K562 (cell line): Measurements from ENCODE around the gene TSPAN12. TPM values are rescaled to one million over a fixed set of nuclear protein-coding genes. Genes with fewer than 3 reads are reported as not detected.

Experiments
- BHLHE40 ChIP-seq: IDR thresholded peaks from 2 replicates; pipeline ENCODE4 v1.6.1; 2011; ENCODE audit warnings: low read length, improper control_type of control experiment
- MECOM ChIP-seq: fragments of 250-450 bp; sonication (Bioruptor Pico); IDR thresholded peaks from 2 replicates; pipeline ENCODE4 v1.8.0; 2022; ENCODE audit warnings: inconsistent platforms
- NR4A1 ChIP-seq, 2 experiments: fragments of 250-450 bp in 1 of 2; fragments of 450-650 bp in 1 of 2; sonication (Bioruptor Pico) in 1 of 2; IDR thresholded peaks; 2 replicates each; pipeline versions ENCODE4 v1.4.0 to v1.6.1; 2016 to 2020; ENCODE audit warnings: mild to moderate bottlenecking in 2 of 2, missing compliant biosample characterization in 1 of 2, missing genetic modification characterization in 1 of 2, moderate library complexity in 1 of 2
- ZBED1 ChIP-seq: IDR thresholded peaks from 2 replicates; pipeline ENCODE4 v1.6.1; 2014
- ZNF324 ChIP-seq: fragments of 250-450 bp; sonication (Bioruptor Pico); IDR thresholded peaks from 2 replicates; pipeline ENCODE4 v1.4.0; 2020; ENCODE audit warnings: mild to moderate bottlenecking
- ZNF586 ChIP-seq: fragments of 450-650 bp; formaldehyde crosslinking; conservative IDR thresholded peaks from 2 replicates; pipeline ENCODE4 v1.4.0; 2020; ENCODE audit warnings: mild to moderate bottlenecking, moderate library complexity
- ZNF780A ChIP-seq: fragments of 250-450 bp; sonication (Bioruptor Pico); IDR thresholded peaks from 2 replicates; pipeline ENCODE4 v1.5.0; 2021; ENCODE audit warnings: mild to moderate bottlenecking
- polyA plus RNA-seq, 8 experiments: library from polyadenylated mRNA; depleted of rRNA in 4 of 8; stranded (reverse) in 5 of 8; unstranded in 3 of 8; fragments of >200 nt; fragmentation: Nextera tagmentation in 2 of 8; fragmentation: Illumina TruSeq in 1 of 8; extraction: Ambion mirVana in 2 of 8; extraction: Trizol in 1 of 8; gene quantifications; 2 replicates each; pipeline versions ENCODE4 v1.2.1 to v1.2.3, GENCODE V29; 2011 to 2014; ENCODE audit warnings: inconsistent platforms in 1 of 8, missing spikeins in 1 of 8
- total RNA-seq, 7 experiments: library from RNA; depleted of rRNA in 6 of 7; stranded (reverse); fragments of >200 nt in 6 of 7; fragmentation: Illumina TruSeq in 2 of 7; extraction: Trizol in 2 of 7; gene quantifications; 2 replicates each; pipeline versions ENCODE4 v1.2.1 to v1.2.3, GENCODE V29; 2011 to 2021; ENCODE audit warnings: low replicate concordance in 1 of 7
- TF ChIP-seq, protein P1 (sequence below), 2 experiments: fragments of 450-650 bp; formaldehyde crosslinking in 1 of 2; IDR thresholded peaks; 2 replicates each; pipeline versions ENCODE4 v1.4.0 to v1.6.1; 2014 to 2020; ENCODE audit warnings: mild to moderate bottlenecking in 2 of 2, borderline replicate concordance in 1 of 2, low read depth in 1 of 2
- TF ChIP-seq, protein P2 (sequence below): fragments of 450-650 bp; IDR thresholded peaks from 2 replicates; pipeline ENCODE4 v1.6.1; 2014; ENCODE audit warnings: low read depth, mild to moderate bottlenecking, moderate library complexity, borderline replicate concordance
- TF ChIP-seq, protein P3 (sequence below): fragments of 450-650 bp; IDR thresholded peaks from 2 replicates; pipeline ENCODE4 v1.6.1; 2018; ENCODE audit warnings: mild to moderate bottlenecking, low read depth; ENCODE audit not compliant: partially characterized antibody
- TF ChIP-seq, protein P4 (sequence below), 2 experiments: fragments of 450-650 bp; IDR thresholded peaks; 2 replicates each; pipeline ENCODE4 v1.6.1; 2018; ENCODE audit warnings: mild to moderate bottlenecking in 2 of 2, low read depth in 1 of 2; ENCODE audit not compliant: partially characterized antibody in 2 of 2

The TSPAN12 gene
- total and polyA plus RNA-seq, 9 of the 15 experiments (the other 6 are each of a cell fraction or from before 2014, with no cell fraction given): 0.13 to 1.7 (median 0.35) TPM; not detected in 1

DNA sequence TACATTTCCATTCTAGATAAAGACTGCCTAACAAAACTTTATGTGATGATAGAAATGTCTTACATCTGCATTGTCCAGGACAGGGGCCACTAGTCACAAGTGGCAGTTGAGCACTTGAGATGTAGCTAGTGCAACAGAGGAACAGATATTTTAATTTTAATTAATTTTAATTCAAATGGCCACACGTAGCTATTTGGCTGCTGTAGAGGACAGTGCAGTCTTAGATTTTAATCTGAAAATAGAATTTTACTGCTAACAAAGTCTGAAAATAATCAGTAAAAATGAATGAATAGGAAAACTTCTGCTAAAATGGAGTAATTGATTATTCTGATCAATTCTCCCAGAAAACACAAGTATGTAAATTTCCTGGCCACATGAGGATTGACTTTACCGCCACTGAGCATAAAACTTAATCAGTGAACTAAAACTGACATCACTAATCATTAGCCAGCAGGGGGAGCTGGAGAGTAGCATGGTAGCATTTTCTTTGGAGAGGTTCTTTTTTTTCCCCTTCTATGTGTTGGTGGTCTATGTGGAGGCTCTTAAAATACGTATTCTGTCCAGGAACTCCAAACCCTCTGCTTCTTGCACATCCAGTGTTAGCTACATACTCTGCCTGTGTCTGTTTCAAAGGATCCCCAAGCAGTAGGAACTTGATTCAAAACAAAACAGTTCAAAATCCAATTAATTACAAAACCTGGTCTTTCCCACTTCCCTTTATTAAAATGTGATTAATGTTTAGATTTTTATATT lies 52.1 kb downstream of the TSPAN12 start (continued):
- TF ChIP-seq, protein P1, sequence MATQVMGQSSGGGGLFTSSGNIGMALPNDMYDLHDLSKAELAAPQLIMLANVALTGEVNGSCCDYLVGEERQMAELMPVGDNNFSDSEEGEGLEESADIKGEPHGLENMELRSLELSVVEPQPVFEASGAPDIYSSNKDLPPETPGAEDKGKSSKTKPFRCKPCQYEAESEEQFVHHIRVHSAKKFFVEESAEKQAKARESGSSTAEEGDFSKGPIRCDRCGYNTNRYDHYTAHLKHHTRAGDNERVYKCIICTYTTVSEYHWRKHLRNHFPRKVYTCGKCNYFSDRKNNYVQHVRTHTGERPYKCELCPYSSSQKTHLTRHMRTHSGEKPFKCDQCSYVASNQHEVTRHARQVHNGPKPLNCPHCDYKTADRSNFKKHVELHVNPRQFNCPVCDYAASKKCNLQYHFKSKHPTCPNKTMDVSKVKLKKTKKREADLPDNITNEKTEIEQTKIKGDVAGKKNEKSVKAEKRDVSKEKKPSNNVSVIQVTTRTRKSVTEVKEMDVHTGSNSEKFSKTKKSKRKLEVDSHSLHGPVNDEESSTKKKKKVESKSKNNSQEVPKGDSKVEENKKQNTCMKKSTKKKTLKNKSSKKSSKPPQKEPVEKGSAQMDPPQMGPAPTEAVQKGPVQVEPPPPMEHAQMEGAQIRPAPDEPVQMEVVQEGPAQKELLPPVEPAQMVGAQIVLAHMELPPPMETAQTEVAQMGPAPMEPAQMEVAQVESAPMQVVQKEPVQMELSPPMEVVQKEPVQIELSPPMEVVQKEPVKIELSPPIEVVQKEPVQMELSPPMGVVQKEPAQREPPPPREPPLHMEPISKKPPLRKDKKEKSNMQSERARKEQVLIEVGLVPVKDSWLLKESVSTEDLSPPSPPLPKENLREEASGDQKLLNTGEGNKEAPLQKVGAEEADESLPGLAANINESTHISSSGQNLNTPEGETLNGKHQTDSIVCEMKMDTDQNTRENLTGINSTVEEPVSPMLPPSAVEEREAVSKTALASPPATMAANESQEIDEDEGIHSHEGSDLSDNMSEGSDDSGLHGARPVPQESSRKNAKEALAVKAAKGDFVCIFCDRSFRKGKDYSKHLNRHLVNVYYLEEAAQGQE (IDR thresholded peaks at IDR 0.05; ENCODE audit: borderline replicate concordance): peak; percentile 77
- TF ChIP-seq, protein P1 (CRISPR knock-in tag; IDR thresholded peaks at IDR 0.05; ENCODE audit: low read depth): no peak
- no peak for TF ChIP-seq ZNF780A (CRISPR knock-in tag)
- no peak for TF ChIP-seq ZNF324 (CRISPR knock-in tag)
- TF ChIP-seq NR4A1 (CRISPR knock-in tag; IDR thresholded peaks at IDR 0.05): no peak
- no peak for TF ChIP-seq NR4A1 (tag; IDR thresholded peaks at IDR 0.05)
- TF ChIP-seq MECOM (CRISPR knock-in tag): no peak
- no peak for TF ChIP-seq ZBED1
- TF ChIP-seq, protein P2, sequence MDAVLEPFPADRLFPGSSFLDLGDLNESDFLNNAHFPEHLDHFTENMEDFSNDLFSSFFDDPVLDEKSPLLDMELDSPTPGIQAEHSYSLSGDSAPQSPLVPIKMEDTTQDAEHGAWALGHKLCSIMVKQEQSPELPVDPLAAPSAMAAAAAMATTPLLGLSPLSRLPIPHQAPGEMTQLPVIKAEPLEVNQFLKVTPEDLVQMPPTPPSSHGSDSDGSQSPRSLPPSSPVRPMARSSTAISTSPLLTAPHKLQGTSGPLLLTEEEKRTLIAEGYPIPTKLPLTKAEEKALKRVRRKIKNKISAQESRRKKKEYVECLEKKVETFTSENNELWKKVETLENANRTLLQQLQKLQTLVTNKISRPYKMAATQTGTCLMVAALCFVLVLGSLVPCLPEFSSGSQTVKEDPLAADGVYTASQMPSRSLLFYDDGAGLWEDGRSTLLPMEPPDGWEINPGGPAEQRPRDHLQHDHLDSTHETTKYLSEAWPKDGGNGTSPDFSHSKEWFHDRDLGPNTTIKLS: no peak
- no peak for TF ChIP-seq ZNF586 (CRISPR knock-in tag)
- no peak for TF ChIP-seq BHLHE40
- TF ChIP-seq, protein P3, sequence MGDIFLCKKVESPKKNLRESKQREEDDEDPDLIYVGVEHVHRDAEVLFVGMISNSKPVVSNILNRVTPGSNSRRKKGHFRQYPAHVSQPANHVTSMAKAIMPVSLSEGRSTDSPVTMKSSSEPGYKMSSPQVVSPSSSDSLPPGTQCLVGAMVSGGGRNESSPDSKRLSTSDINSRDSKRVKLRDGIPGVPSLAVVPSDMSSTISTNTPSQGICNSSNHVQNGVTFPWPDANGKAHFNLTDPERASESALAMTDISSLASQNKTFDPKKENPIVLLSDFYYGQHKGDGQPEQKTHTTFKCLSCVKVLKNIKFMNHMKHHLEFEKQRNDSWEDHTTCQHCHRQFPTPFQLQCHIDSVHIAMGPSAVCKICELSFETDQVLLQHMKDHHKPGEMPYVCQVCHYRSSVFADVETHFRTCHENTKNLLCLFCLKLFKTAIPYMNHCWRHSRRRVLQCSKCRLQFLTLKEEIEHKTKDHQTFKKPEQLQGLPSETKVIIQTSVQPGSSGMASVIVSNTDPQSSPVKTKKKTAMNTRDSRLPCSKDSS: no peak
- TF ChIP-seq, protein P4, sequence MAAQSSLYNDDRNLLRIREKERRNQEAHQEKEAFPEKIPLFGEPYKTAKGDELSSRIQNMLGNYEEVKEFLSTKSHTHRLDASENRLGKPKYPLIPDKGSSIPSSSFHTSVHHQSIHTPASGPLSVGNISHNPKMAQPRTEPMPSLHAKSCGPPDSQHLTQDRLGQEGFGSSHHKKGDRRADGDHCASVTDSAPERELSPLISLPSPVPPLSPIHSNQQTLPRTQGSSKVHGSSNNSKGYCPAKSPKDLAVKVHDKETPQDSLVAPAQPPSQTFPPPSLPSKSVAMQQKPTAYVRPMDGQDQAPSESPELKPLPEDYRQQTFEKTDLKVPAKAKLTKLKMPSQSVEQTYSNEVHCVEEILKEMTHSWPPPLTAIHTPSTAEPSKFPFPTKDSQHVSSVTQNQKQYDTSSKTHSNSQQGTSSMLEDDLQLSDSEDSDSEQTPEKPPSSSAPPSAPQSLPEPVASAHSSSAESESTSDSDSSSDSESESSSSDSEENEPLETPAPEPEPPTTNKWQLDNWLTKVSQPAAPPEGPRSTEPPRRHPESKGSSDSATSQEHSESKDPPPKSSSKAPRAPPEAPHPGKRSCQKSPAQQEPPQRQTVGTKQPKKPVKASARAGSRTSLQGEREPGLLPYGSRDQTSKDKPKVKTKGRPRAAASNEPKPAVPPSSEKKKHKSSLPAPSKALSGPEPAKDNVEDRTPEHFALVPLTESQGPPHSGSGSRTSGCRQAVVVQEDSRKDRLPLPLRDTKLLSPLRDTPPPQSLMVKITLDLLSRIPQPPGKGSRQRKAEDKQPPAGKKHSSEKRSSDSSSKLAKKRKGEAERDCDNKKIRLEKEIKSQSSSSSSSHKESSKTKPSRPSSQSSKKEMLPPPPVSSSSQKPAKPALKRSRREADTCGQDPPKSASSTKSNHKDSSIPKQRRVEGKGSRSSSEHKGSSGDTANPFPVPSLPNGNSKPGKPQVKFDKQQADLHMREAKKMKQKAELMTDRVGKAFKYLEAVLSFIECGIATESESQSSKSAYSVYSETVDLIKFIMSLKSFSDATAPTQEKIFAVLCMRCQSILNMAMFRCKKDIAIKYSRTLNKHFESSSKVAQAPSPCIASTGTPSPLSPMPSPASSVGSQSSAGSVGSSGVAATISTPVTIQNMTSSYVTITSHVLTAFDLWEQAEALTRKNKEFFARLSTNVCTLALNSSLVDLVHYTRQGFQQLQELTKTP (IDR thresholded peaks at IDR 0.05; ENCODE audit: low read depth in 1 of 2, partially characterized antibody in 2 of 2): no peak
